ENCODE data around the gene CACNA1G. TPM values are rescaled to one million over a fixed set of nuclear protein-coding genes. Genes with fewer than 3 reads are reported as not detected.
A peak's percentile ranks its signal among the peaks of the same experiment; 100 is the strongest.

CACNA1G gene
- total and polyA plus RNA-seq, 2 donors (not counting 3 experiments of a cell fraction or from before 2014, with no cell fraction given) = not detected

DNA sequence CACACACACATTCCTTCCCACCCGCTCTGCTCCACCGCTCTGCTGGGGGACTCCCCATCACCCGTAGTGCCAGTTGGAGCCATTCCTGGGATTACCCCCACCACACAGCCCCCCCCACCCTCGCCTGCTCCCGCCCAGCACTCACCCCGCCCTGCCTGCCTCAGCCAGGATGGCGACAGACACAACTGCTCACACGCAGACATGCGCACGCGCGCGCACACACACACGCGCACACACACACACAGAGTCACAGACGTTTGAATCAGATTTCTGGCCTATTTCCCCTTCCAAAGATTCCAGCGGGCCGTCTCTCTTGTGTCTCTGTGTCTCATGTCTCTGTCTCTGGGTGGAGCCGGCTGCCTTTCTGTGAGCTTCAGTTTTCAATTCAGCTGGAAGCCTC lies 4.4 kb downstream of the CACNA1G start:
- no peaks in the 10 kb centered on the region for H3K36me3 ChIP-seq (ENCODE audit: control insufficient read depth in 2 of 2, extremely low read depth in 1 of 2, insufficient read depth in 2 of 2, low read length in 2 of 2)
- H3K4me3 ChIP-seq (replicated peaks in 1 of 3; ENCODE audit: insufficient read depth in 1 of 3, low read depth in 1 of 3, low read length in 3 of 3) = no peak overlapping the region
- BruUV-seq (replicated peaks) = no TSS peak
- peaks cover 37 to 43% of the 10 kb centered on the region in 2 experiments for H3K27me3 ChIP-seq (ENCODE audit: control insufficient read depth in 2 of 2, insufficient read depth in 2 of 2, low read length in 2 of 2)
- DNase-seq (ENCODE audit: low read depth, low spot score) (no peak), FAIRE-seq (no peak)
- H4K20me1 ChIP-seq (replicated peaks; ENCODE audit: control insufficient read depth, extremely low read depth, insufficient read depth, low read length) = no peaks in the 10 kb centered on the region
- ChIA-PET CTCF (interaction anchor here (1.4 to 2.5 kb wide), 4 partner anchors 9 to 140 kb away, joined by 3 to 8 read pairs (median 4); no protein-coding TSS in a partner anchor), POLR2A (no interaction called here)
- no peaks in the 10 kb centered on the region for H3K79me2 ChIP-seq (ENCODE audit: control insufficient read depth, insufficient read depth, low read length)
- intact Hi-C loops (cut with micrococcal nuclease) = loop anchor here (5.0 kb wide), 2 partner anchors 37 to 52 kb away; no protein-coding TSS in a partner anchor
- H3K4me1 ChIP-seq (ENCODE audit: control insufficient read depth, extremely low read depth, insufficient read depth, low read length) = peaks cover 7% of the 10 kb centered on the region
- no peak overlapping the region for H2AFZ ChIP-seq (ENCODE audit: low read depth, low read length)
- TF ChIP-seq MYC (IDR thresholded peaks at IDR 0.05; ENCODE audit: low read depth, low read length) (no peak), EZH2 (IDR thresholded peaks at IDR 0.05; ENCODE audit: borderline replicate concordance, low read depth, low read length, severe bottlenecking) (peak; percentile 9), POLR2AphosphoS5 (IDR thresholded peaks at IDR 0.05; ENCODE audit: insufficient read depth, low read depth, low read length) (no peak)
- dilution Hi-C loops (cut with MboI; ENCODE audit: extremely low pct_ligation_motif_present, low sequenced_read_pairs) = no loop called here
- H3K27ac ChIP-seq (ENCODE audit: insufficient read depth, low read depth, low read length) = no peak overlapping the region
- no peaks in the 10 kb centered on the region for H3K9me1 ChIP-seq (replicated peaks; ENCODE audit: control insufficient read depth, extremely low read depth, insufficient read depth, low read length)
- no peak overlapping the region for H3K4me2 ChIP-seq (ENCODE audit: insufficient read depth, low read length)
- H3K9me3 ChIP-seq (replicated peaks; ENCODE audit: control insufficient read depth, insufficient read depth, low read length) = no peaks in the 10 kb centered on the region
- no peak overlapping the region for H3K9ac ChIP-seq (replicated peaks; ENCODE audit: extremely low read depth, insufficient read depth, low read length)

DNA sequence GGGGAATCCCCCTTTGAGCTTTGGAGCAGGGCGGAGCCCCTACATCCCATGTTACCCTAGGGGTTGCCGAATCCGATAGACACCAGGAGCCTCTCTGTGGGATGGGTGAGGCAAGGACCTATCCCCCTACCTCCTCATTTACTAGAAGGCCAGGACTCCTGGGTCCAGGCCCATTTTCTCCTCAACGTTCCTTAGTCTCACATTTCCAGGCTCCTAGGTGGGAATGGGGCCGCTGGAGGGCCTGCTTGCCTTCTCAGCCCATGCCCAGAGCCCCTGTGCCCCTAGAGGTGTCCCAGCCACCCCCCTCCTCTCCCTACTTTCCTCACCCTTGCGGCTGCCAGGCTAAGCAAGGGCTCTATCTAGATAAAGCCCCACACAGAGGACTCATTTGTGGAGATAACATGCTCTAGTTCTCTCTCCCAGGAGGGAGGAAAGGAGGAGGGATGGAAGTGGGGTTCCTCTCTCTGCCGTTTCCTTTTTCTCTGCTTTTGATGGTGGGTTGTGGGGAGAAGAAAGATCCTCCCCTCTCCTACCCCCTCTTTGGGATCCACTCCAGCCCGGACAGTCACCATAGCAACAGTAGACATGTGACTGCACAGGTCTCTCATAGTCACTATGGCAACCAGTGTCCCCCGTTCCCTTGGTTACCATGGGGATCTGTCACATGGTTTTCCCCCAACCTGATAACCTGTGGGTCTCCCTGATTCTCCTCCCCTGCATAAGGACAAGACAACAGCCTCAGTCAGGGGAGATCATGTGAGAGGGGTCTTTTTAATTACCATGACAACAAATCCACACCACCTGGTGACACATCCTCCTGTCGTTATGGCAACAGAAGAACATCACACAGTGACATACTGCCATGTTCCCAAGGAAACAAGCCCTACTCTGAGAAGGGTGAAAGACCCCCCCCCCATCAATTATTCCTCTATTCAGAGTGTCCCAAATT lies 5.2 kb downstream of the CACNA1G start:
- H3K4me3 ChIP-seq (replicated peaks in 1 of 3; ENCODE audit: insufficient read depth in 1 of 3, low read depth in 1 of 3, low read length in 3 of 3) = no peak overlapping the region
- no peaks in the 10 kb centered on the region for H3K79me2 ChIP-seq (ENCODE audit: control insufficient read depth, insufficient read depth, low read length)
- TF ChIP-seq, protein P1, sequence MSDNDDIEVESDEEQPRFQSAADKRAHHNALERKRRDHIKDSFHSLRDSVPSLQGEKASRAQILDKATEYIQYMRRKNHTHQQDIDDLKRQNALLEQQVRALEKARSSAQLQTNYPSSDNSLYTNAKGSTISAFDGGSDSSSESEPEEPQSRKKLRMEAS (IDR thresholded peaks at IDR 0.05; ENCODE audit: insufficient read depth, insufficient read length) = no peak
- TF ChIP-seq JUN (IDR thresholded peaks at IDR 0.05; ENCODE audit: borderline replicate concordance, insufficient read depth, insufficient read length, low read depth) (no peak), MYC (IDR thresholded peaks at IDR 0.05; ENCODE audit: low read depth, low read length) (no peak), POLR2AphosphoS5 (IDR thresholded peaks at IDR 0.05; ENCODE audit: insufficient read depth, low read depth, low read length) (no peak), EZH2 (IDR thresholded peaks at IDR 0.05; ENCODE audit: borderline replicate concordance, low read depth, low read length, severe bottlenecking) (no peak), POLR2A (IDR thresholded peaks at IDR 0.05; ENCODE audit: low read depth, low read length) (no peak), FOS (IDR thresholded peaks at IDR 0.05; ENCODE audit: borderline replicate concordance, insufficient read depth, low read length) (no peak), GATA2 (IDR thresholded peaks at IDR 0.05; ENCODE audit: insufficient read depth, insufficient read length, low read depth, low read length) (no peak)
- TF ChIP-seq, protein P2, sequence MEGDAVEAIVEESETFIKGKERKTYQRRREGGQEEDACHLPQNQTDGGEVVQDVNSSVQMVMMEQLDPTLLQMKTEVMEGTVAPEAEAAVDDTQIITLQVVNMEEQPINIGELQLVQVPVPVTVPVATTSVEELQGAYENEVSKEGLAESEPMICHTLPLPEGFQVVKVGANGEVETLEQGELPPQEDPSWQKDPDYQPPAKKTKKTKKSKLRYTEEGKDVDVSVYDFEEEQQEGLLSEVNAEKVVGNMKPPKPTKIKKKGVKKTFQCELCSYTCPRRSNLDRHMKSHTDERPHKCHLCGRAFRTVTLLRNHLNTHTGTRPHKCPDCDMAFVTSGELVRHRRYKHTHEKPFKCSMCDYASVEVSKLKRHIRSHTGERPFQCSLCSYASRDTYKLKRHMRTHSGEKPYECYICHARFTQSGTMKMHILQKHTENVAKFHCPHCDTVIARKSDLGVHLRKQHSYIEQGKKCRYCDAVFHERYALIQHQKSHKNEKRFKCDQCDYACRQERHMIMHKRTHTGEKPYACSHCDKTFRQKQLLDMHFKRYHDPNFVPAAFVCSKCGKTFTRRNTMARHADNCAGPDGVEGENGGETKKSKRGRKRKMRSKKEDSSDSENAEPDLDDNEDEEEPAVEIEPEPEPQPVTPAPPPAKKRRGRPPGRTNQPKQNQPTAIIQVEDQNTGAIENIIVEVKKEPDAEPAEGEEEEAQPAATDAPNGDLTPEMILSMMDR (IDR thresholded peaks at IDR 0.05; ENCODE audit: extremely low read depth in 1 of 2, insufficient read depth in 1 of 2, low read depth in 1 of 2, low read length in 2 of 2) = no peak
- intact Hi-C loops (cut with micrococcal nuclease) (no loop called here), dilution Hi-C loops (cut with MboI; ENCODE audit: extremely low pct_ligation_motif_present, low sequenced_read_pairs) (no loop called here)
- H3K9me1 ChIP-seq (replicated peaks; ENCODE audit: control insufficient read depth, extremely low read depth, insufficient read depth, low read length) = no peaks in the 10 kb centered on the region
- no peak overlapping the region for H3K27ac ChIP-seq (ENCODE audit: insufficient read depth, low read depth, low read length)
- peaks cover 3% of the 10 kb centered on the region for H3K4me1 ChIP-seq (ENCODE audit: control insufficient read depth, extremely low read depth, insufficient read depth, low read length)
- H3K36me3 ChIP-seq (ENCODE audit: control insufficient read depth in 2 of 2, extremely low read depth in 1 of 2, insufficient read depth in 2 of 2, low read length in 2 of 2) = no peaks in the 10 kb centered on the region
- DNase-seq (ENCODE audit: low read depth, low spot score) = no peak
- H4K20me1 ChIP-seq (replicated peaks; ENCODE audit: control insufficient read depth, extremely low read depth, insufficient read depth, low read length) = no peaks in the 10 kb centered on the region
- H3K9me3 ChIP-seq (replicated peaks; ENCODE audit: control insufficient read depth, insufficient read depth, low read length) = no peaks in the 10 kb centered on the region
- ChIA-PET CTCF (interaction anchor here (2.0 to 2.5 kb wide), 3 partner anchors 60 to 139 kb away, joined by 4 to 8 read pairs (median 5); no protein-coding TSS in a partner anchor), POLR2A (no interaction called here)
- peaks cover 37 to 41% of the 10 kb centered on the region in 2 experiments for H3K27me3 ChIP-seq (ENCODE audit: control insufficient read depth in 2 of 2, insufficient read depth in 2 of 2, low read length in 2 of 2)
- H3K9ac ChIP-seq (replicated peaks; ENCODE audit: extremely low read depth, insufficient read depth, low read length) = no peak overlapping the region
- no peak overlapping the region for H3K4me2 ChIP-seq (ENCODE audit: insufficient read depth, low read length)
- H2AFZ ChIP-seq (ENCODE audit: low read depth, low read length) = no peak overlapping the region
- no peak for FAIRE-seq
- BruUV-seq (replicated peaks) = no TSS peak

All from endothelial cell of umbilical vein (primary cell).